ENCODE measurements around the gene ENO1.
"Not testable (repeated sequence)": the region's sequence is repeated elsewhere in the genome, so short reads cannot be mapped to it uniquely, and the experiment has no call there.

ENO1 gene

DNA sequence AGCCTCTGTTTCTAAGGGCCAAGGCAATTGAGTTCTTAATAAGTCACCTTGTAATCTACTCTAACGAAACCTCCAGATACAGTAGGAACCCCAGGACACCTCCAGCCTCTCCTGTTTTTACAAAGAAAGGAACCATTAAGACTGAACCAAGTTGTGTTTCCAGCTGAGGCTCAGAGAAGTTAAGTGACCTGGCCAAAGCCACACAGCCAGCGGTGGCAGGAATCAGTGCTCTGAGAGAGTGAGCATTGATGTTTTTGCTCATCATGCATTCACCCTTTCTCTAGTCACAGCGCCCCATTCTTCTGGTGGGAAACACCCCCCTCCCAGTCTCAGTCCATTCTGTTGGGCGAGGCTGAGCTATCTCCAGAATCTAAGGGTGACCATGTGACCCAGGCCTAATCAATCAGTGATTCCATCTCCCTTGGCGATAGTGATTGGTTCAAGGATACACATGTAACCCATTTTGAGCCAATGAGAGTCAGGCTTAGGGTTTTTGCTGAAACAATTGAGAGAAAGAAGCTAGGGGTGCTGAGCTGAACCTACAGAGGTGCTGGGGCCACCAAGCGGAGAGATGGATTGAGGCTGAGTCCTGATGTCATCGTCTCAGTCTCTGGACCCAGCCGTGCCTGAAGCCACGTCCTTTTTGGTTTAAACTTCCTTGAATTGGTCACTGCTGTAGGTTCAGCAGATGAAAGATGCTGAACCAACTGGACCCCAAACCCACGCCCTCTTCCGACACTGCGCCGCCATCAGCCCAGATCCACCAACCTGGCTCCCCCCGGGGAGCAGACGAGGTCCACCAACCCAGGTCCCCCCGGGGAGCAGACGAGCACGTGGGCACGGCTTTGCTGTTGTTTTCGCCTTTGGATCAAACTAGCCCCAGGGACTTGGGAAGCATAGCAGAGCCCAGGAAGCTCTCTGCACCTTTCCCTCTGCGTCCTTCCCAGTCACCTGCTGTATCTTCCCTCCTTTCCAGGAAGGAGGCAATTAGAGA lies 33.1 kb downstream of the ENO1 start:
- no peak for DNase-seq (ENCODE audit: low spot score)

DNA sequence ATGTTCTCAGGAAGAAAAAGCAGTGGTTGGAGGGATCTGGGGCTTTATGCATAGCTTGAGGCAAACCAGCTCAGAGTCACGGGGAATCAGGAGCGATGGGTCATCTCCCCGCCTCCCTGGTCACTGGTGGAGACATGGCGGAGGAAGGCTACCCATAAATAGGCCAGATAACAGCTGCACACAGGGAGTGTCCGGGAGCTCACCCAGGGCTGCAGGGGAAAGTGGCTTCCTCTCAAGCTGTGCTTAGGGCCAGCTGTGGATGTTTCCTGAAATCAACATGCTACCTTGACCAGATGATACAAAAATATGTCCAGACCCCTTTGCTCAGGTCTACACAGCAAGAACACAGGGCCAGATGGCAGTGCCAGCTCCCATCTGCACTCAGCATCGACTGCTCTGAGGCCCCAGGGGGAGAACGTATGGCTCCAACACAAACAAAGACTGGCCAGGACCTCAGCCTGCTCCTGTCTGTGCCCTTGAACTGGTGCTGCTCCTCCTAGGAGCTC lies 33.9 kb downstream of the ENO1 start:
- DNase-seq (ENCODE audit: low spot score) = no peak

DNA sequence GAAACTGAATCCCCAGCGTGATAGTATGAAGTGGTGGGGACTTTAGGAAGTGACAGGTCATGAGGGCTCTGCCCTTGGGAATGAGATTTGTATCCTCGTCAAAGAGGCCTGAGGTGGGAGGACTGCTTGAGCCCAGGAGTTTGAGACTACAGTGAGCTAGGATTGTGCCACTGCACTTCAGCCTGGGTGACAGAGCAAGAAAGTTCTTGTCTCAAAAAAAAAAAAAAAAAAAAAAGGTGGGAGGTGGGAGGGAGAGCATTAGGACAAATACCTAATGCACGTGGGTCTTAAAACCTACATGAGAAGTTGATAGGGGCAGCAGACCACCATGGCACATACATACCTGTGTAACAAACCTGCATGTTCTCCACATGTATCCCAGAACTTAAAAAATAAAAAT lies 37.1 kb downstream of the ENO1 start:
- DNase-seq (ENCODE audit: low spot score) = no peak

DNA sequence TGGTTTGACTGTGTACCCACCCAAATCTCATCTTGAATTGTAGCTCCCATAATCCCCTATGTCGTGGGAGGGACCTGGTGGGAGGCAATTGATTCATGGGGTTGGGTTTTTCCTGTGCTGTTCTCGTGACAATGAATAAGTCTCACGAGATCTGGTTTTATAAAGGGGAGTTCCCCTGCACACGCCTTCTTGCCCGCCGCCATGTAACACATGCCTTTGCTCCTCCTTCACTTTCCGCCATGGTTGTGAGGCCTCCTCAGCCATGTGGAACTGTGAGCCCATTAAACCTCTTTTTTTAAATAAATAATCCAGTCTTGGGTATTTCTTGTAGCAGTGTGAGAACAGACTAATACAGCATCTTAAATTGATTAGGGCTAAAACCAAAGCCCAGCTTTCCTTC lies 38.5 kb downstream of the ENO1 start:
- no peak for DNase-seq (ENCODE audit: low spot score)

DNA sequence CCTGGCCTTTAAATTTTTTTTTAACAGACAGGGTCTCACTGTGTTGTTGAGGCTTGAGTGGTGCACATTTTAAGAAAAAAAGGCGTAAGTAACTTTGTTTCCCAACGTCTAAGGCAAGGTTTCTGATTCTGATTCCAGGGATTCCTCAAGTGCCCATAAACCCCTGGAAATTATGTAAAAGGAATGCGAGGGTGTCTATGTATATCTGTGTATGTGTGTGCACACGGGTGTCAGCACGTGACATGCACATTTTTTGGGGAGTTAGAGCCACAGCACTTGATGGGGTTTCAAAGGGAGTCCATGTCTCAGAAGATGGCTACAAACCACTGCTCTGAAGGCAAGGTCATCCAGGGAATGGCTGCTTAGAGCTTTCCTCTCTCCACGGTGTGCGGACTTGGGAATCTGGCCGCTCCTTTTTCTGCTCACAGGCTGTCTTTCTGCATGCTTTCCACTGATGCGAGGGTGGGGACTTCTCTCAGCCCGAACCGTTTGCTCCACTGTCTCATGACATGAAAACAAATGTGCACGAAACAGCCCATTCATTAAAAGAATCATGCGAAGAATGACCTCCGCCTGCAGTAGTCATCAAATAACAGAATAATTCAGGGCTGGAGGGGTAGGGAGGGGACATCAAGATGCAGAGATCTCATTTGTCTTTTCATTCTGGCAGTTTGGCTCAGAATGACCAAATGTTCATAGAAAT lies 42.4 kb downstream of the ENO1 start:
- DNase-seq (ENCODE audit: low spot score) = no peak

DNA sequence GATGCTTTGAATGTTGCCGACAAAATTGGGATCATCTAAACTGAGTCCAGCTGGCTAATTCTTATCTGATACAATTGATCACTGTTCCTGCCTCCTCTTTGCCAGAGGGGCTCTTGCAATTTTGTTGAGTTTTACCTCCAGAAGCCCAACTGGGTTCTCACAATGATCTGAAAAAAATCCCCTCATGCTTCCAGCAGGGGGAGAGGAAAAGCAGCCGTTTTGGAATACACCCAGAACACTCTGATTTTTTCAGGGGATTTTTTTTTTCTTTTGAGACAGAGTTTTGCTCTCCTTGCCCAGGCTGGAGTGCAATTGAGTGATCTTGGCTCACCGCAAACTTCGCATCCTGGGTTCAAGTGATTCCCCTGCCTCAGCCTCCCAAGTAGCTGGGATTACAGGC lies 47.1 kb downstream of the ENO1 start:
- no peak for DNase-seq (ENCODE audit: low spot score)

DNA sequence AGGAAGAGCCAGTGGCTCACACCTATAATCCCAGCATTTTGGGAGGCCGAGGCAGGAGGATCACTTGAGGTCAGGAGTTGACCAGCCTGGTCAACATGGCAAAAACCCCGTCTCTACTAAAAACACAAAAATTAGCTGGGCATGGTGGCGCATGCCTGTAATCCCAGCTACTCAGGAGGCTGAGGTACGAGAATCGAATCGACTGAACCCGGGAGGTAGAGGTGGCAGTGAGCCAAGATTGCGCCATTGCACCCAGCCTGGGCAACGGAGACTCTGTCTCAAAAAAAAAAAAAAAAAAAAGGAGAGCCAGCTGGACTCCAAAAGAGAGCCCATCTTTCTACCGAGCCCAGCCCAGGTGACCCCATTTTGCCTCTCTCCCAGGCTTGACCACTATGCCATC lies 47.8 kb downstream of the ENO1 start:
- not testable (repeated sequence) for DNase-seq (ENCODE audit: low spot score)

DNA sequence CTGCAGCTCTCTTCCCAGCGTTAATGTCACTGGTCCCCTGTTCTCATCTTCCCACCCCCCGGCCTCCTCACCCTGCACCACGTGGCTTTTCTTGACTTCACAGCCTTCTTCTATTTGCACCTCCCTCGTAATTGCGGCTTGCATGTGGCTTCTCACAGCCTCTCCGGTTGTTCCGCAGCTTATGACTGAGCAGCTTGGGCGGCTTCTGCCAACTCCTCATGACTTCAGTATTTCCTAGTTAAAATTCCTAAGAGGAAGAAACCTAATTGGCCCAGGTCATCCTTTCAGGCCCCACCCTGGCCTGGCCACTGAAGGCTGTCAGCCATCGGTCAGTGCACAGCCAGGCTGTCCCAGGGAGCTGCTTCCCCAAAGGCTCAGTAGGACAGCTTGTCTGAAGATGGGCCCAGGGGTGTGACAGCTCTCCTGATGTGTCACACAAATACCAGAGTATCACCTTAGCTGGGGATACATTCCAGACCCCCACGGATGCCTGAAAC lies 52.5 kb downstream of the ENO1 start:
- no peak for DNase-seq (ENCODE audit: low spot score)

DNA sequence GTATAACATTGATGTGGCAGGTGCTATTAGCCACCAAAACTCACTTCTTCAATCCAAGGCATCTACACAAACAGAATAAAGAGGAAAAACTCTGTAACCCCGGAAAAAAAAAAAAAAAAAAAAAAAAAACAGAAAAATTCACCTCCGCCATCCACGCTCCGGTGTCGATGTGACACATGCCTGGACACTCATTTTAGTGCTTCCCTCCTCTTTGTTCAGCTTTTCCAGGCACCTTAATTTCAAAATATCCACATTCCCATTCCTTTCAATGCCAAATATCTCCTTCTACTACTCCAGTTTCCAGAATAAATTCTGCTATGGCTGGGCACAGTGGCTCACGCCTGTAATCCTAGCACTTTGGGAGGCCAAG lies 55.2 kb downstream of the ENO1 start:
- DNase-seq (ENCODE audit: low spot score) = no peak

DNA sequence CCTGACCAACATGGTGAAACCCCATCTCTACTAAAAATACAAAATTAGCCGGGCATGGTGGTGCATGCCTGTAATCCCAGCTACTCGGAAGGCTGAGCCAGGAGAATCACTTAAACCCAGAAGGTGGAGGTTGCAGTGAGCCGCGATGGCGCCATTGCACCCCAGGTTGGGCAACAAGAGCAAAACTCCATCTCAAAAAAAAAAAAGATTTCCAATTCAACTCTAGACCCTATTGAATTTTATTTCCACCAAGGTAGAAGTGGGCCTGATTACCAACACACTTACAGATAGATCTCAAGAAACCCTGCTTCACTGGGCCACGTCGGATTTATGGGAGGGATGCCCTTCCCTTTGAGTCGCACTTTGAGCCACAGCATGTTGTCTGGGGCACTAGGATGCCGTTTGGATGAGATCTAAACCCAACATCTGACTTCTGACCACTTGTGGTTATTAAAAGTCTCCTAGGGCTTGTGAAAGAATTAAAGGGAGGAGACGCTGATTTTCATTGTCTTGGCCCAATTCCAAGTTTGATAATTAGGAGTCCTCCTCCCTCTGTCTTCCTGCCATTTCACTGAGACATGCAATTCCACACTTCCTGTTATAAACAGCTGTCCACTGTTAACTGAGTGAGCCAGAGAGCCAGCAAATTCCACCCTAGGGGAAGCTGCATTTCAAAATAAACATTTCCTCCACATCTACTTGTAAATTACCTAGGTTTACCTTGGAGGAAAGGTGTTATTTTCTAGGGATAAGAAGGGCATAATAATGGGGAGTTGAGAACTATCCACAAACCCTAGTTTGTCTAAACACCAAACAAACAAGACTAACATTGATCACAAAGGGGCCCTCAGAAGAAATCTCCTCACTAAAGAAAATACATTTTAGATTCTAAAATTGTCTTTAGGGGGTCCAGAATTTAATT lies 55.9 kb downstream of the ENO1 start:
- DNase-seq (ENCODE audit: low spot score) = peak; percentile 86

DNA sequence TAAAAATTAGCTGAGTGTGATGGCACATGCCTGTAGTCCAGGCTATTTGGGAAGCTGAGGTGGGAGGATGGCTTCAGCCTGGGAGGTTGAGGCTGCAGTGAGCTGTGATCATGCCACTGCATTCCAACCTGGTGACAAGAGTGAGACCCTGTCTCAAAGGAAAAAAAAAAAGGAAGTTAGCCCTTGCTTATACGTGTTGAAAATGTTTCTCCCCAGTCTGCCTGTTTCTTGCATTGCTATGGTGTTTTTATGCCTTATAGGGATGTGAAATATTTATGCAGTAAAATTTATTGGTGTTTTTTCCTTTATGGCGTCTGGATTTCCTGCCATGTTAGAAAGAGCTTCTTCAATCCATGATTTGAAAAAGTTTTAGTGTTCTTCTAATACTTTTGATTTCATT lies 57.4 kb downstream of the ENO1 start:
- DNase-seq (ENCODE audit: low spot score) = no peak

DNA sequence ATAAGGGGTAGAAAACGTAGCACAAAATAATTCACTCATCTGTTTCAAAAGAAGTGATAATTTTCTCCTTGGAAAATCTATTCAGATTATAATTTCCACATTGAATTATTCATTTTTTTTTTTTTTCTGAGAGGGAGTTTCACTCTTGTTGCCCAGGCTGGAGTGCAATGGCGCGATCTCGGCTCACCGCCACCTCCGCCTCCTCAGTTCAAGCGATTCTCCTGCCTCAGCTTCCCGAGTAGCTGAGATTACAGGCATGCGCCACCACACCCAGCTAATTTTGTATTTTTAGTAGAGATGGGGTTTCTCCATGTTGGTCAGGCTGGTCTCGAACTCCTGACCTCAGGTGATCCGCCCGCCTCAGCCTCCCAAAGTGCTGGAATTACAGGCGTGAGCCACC lies 59.7 kb downstream of the ENO1 start:
- not testable (repeated sequence) for DNase-seq (ENCODE audit: low spot score)

DNA sequence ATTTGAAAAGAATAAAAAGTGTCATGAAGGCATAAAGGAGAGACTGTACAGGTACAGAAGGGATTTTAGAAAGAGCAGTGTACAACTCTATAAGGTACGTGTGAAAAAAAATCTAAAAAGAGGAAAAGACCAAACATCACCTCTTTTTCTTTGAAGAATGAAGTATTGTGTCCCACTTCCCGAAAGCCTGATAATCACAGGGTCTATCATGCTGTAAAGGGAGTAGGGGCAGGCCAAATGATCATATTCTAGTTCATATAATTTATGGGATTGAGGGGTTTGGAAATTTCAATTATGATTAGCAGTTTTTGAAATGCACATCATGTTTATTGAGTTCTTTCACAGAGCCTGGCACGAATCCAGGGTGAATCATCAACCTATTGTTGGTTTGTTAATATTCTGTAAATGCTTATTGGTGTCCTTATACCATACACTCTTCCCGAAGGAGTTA lies 60.1 kb downstream of the ENO1 start:
- DNase-seq (ENCODE audit: low spot score) = no peak

DNA sequence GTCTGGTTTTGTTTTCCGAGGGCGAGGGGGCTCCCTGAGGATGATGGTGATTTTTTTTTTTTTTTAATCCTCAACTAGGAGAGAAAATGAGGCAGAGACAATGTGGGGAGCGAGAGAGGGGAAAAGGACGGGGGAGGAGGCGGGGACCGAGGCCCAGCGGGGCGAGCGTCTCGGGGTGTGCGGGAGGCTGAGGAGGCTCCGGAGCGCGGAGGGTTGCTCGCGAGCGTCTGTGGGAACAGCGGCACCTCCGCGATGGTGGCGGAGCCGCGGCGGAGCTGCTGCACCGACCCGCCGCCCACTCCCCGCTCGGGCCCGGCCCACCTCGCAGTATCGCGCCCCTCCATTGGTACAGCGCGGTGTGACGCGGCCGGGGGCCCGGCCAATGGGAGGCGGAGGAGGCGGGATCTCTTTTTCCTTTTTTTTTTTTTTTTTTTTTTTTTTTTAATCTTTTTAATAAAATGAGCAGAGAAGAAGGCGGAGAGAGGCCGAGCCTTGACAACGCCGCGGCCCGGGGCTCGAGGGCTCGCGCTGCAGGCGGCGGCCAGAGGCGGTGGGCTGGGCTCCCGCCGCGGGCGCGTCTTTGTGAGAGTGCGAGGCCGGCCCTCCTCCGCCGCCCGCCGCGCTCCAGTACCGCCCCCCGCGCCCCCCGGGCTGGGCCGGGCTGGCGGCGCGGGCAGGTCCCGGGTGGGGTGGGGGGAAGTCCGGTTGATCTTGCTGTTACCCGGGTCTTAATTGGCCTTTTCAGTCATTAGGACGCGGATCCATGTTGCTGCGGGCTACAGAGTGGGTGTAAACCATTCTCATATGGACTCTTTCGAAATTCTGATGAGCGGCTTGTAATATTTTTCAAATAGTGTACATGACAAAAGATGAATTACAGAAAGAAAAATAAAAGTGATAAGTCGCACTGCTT lies 60.8 kb downstream of the ENO1 start, which contains the start of gene RERE:
TSS of gene RERE (minus strand) at position 229 of the 913 bp plus-strand sequence.
- peak; percentile 99 for DNase-seq (ENCODE audit: low spot score)

DNA sequence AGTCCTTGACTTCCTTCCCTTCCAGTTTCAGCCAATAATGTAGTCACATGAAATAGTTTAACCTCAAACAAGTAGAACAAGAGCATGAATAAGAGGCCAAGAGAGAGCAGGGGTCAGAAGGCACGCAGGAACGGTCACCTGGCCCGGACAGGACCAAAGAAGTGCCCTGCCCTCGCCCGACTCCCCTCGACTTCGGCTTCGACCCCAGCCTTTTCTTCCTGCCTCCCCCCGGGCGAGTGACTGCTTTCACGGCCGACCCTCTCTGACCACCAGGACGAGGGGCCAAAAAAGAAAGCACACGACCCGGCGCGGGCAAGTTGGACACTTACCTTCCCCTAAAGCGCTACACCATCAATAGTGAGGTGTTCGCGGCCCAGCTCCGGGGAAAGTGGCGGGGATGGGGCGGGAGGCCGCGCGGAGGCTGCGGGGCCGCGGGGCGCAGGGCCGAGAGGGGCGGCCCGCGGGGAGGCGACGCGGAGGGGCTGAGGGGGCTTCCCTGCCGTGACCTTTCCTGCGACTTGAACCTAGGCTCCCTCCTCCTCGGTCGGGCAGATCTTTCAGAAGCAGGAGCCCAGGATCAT lies 61.6 kb downstream of the ENO1 start:
- no peak for DNase-seq (ENCODE audit: low spot score)

DNA sequence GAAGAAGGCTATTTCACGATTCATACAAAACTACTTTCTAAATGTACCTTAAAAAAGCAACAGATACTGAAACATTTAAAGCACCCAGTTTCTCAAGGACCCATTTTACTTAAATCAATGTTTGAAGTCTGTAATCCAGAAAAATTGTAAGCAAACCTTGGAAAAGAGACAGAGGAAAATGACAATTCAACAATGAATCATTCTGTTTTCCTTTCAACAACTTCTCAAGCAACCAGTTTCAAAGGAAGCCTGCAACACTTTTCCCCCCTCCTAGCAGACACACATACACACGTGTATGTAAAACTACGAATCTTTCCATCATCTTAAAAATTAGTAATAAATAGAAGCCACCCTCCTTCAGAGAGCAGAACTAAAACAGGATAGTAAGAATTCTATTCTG lies 62.2 kb downstream of the ENO1 start:
- DNase-seq (ENCODE audit: low spot score) = no peak

DNA sequence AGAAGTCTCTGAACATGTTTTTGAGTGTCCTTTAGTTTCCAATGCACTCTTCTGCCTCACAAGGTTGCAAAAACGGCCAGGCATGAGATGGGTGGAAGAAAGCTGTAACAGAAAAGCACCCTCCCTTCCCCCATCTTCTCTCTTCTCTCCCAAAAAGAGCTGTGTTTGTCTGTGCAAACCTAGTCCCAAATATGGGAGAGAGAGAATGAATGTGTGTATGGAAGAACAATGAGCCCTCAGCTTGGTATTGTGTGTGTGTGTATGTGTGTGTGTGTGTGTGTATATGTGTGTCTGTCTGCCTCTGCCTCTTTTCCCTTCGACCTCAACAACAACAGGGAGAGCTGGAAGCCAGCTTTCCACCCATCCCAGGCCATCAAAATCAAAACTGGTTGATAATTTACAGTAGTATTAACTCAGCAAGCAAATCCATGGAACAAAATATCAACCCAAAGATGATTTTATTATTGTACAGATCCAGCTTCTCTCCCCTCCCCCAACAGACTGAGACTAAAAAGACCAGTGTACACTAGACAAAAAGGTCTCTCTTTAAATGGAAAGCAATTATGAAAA lies 62.8 kb downstream of the ENO1 start:
- DNase-seq (ENCODE audit: low spot score) = no peak

DNA sequence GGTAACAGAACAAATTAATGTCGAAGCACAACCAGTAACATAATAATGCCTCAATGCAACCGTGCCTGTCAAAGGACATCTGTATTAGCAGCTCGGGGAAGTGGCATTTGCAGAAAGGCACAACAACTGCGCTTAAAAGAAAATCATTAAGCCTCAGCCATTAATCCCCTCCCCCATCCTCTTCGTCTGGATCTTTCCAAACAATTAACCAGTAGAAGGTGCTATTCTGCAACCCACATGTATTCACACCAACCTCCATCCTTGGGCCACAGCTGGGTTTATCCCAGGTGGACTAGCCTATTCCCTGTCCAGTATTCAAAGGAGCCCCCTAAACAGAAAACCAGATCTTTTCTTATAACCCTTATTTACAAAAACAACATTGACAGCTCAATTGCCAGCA lies 63.6 kb downstream of the ENO1 start:
- no peak for DNase-seq (ENCODE audit: low spot score)

DNA sequence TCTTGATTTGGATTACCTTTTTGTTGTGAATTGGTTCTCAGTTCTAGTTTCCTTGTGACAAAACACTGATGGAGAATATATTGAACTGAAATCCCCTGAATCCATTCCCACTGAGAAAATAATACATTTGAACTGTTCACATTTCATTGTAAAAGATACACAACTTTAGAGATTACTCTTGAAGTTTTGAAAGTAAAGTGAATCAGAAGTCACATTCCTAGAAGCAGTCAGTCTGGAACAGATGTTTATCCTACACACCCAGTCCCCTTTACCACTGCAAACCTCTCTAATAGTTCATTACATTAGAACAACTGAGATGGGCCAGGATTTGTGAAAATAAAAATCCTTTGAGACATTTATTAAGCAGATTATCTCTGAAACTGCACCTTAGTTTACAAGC lies 64.5 kb downstream of the ENO1 start:
- no peak for DNase-seq (ENCODE audit: low spot score)

Measured in hepatic stellate cell (primary cell).